CD4-positive, alpha-beta T cell (primary cell): ENCODE results near the gene PIP5KL1. TPM values are rescaled to one million over a fixed set of nuclear protein-coding genes. Genes with fewer than 3 reads are reported as not detected.
A peak's percentile ranks its signal among the peaks of the same experiment; 100 is the strongest.

ENCODE experiments used
- ATAC-seq: fragments of 200-7000 bp; cut with Tn5 transposase; one replicate; pipeline ENCODE4 v1.10.0; 2022; ENCODE audit warnings: mild to moderate bottlenecking; ENCODE audit not compliant: poor library complexity
- CTCF ChIA-PET: fragments of 350-600 bp; sonication (Branson Sonifier 250); formaldehyde crosslinking; loops from one replicate; lab custom pipeline; 2021; ENCODE audit warnings: antibody characterized with exemption, inconsistent platforms; lab: Charles Lee
- POLR2A ChIA-PET: fragments of 350-600 bp; sonication (Branson Sonifier 250); formaldehyde crosslinking; loops from one replicate; lab custom pipeline; 2021; ENCODE audit warnings: antibody characterized with exemption, inconsistent platforms; lab: Charles Lee
- DNase-seq, 14 experiments: peaks; one replicate each; pipeline ENCODE4 v3.0.0-alpha.2; 2013 to 2020; ENCODE audit warnings: mixed read lengths in 2 of 14
- H3K27ac ChIP-seq, 2 donors: one replicate each; pipeline versions ENCODE4 v1.5.1 to v1.7.0; 2013; ENCODE audit warnings: low read length in 2 of 2, low read depth in 1 of 2, mild to moderate bottlenecking in 1 of 2
- H3K27me3 ChIP-seq, 2 experiments: 1 replicate in 1 of 2; 2 replicates in 1 of 2; pipeline versions ENCODE4 v1.6.1 to v1.7.0; 2013; ENCODE audit warnings: low read length in 2 of 2, control low read depth in 1 of 2, mild to moderate bottlenecking in 1 of 2, moderate library complexity in 1 of 2; ENCODE audit not compliant: insufficient read depth in 2 of 2, control insufficient read depth in 1 of 2
- H3K36me3 ChIP-seq: one replicate; pipeline ENCODE4 v1.6.1; 2013; ENCODE audit warnings: low read length, control low read depth; ENCODE audit not compliant: insufficient read depth
- H3K4me1 ChIP-seq: one replicate; pipeline ENCODE4 v1.6.1; 2013; ENCODE audit warnings: low read length, control low read depth; ENCODE audit not compliant: insufficient read depth
- H3K4me3 ChIP-seq: one replicate; pipeline ENCODE4 v1.5.1; 2013; ENCODE audit warnings: mild to moderate bottlenecking, low read length, moderate library complexity
- H3K9me3 ChIP-seq, 2 experiments: 1 replicate in 1 of 2; 2 replicates in 1 of 2; pipeline versions ENCODE4 v1.6.1 to v1.7.0; 2013; ENCODE audit warnings: low read length in 2 of 2, mild to moderate bottlenecking in 2 of 2, control low read depth in 1 of 2, moderate library complexity in 1 of 2; ENCODE audit not compliant: control insufficient read depth in 1 of 2, insufficient read depth in 1 of 2
- H3K27ac Mint-ChIP-seq: one replicate; pipeline ENCODE4 v1.8.0; 2020; ENCODE audit warnings: mixed read lengths
- H3K27me3 Mint-ChIP-seq: one replicate; pipeline ENCODE4 v1.8.0; 2021; ENCODE audit warnings: mixed read lengths
- H3K36me3 Mint-ChIP-seq: one replicate; pipeline ENCODE4 v1.8.0; 2021; ENCODE audit warnings: low read depth, mixed read lengths
- H3K4me1 Mint-ChIP-seq: one replicate; pipeline ENCODE4 v1.8.0; 2021; ENCODE audit warnings: low read depth, mixed read lengths
- H3K4me3 Mint-ChIP-seq: one replicate; pipeline ENCODE4 v1.8.0; 2020; ENCODE audit warnings: mild to moderate bottlenecking, mixed read lengths
- H3K9me3 Mint-ChIP-seq: one replicate; pipeline ENCODE4 v1.8.0; 2020; ENCODE audit warnings: mixed read lengths
- CTCF ChIP-seq: fragments of 200-600 bp; IDR thresholded peaks from one replicate; pipeline ENCODE4 v1.8.0; 2022; ENCODE audit warnings: antibody characterized with exemption, mild to moderate bottlenecking
- intact Hi-C, 2 experiments: fragments of 100-400 bp; cut with DNase I in 1 of 2; cut with micrococcal nuclease in 1 of 2; formaldehyde crosslinking; loops; one replicate each; pipeline versions ENCODE4 v1.15.1 to v1.9.0; 2023 to 2025; cut with DNase I, micrococcal nuclease
- total RNA-seq, 174 experiments: library from RNA in 2 of 174; stranded (reverse) in 2 of 174; gene quantifications; one replicate each; pipeline ENCODE4 v1.2.3 and lab custom pipeline; 2021 to 2026

Gene PIP5KL1
- total RNA-seq, 2 experiments from 2014 or later: 2.9 to 3.3 TPM

GRCh38 chr9:127925959-127926905 lies 4.3 kb downstream of the PIP5KL1 start:
- Histone ChIP-seq H3K9me3 (no peaks in the 10 kb centered on the region), H3K27ac (no peak overlapping the region), H3K27me3 (peaks cover 0 to 11% of the 10 kb centered on the region in 2 experiments), H3K4me1 (peaks cover 57% of the 10 kb centered on the region), H3K36me3 (no peaks in the 10 kb centered on the region), H3K4me3 (peak overlapping the region; percentile 59)
- Mint-ChIP-seq H3K9me3 (no peaks in the 10 kb centered on the region), H3K36me3 (no peaks in the 10 kb centered on the region), H3K27ac (no peak overlapping the region), H3K4me1 (peaks cover 29% of the 10 kb centered on the region), H3K27me3 (peaks cover 4% of the 10 kb centered on the region), H3K4me3 (no peak overlapping the region)
- no peak for TF ChIP-seq CTCF
- POLR2A ChIA-PET: no interaction called here
- CTCF ChIA-PET: no interaction called here
- ATAC-seq (no peak), DNase-seq (no peak)
- intact Hi-C loops: no loop called here

- Mint-ChIP-seq H3K36me3 (no peaks in the 10 kb centered on the region), H3K4me1 (peaks cover 25% of the 10 kb centered on the region), H3K27me3 (peaks cover 4% of the 10 kb centered on the region), H3K9me3 (no peaks in the 10 kb centered on the region), H3K4me3 (peak overlapping the region; percentile 35), H3K27ac (no peak overlapping the region)
- Histone ChIP-seq H3K27ac (no peak overlapping the region), H3K36me3 (no peaks in the 10 kb centered on the region), H3K4me3 (no peak overlapping the region), H3K27me3 (peaks cover 0 to 11% of the 10 kb centered on the region in 2 experiments), H3K9me3 (no peaks in the 10 kb centered on the region), H3K4me1 (peaks cover 49% of the 10 kb centered on the region)
- ChIA-PET CTCF (no interaction called here), POLR2A (no interaction called here)
- DNase-seq (no peak), ATAC-seq (no peak)
- intact Hi-C loops: no loop called here
- TF ChIP-seq CTCF: no peak
These were observed 5.7 kb downstream of the PIP5KL1 start for GRCh38 chr9:127924736-127925444.

- no peak for DNase-seq
- Mint-ChIP-seq H3K4me3 (peak overlapping the region; percentile 43), H3K27me3 (peaks cover 4% of the 10 kb centered on the region), H3K27ac (no peak overlapping the region), H3K9me3 (no peaks in the 10 kb centered on the region), H3K36me3 (no peaks in the 10 kb centered on the region), H3K4me1 (peaks cover 22% of the 10 kb centered on the region)
- intact Hi-C loops: no loop called here
- no peak for ATAC-seq
- ChIA-PET CTCF (interaction anchor here (1.3 kb wide), 1 partner anchor 189 kb away, joined by 6 read pairs; the partner anchor contains the start of gene TOR2A), POLR2A (interaction anchor here (1.6 kb wide), 1 partner anchor 14 kb away, joined by 6 read pairs; the partner anchor contains the start of gene DPM2)
- H3K36me3 ChIP-seq: no peaks in the 10 kb centered on the region
- H3K27ac ChIP-seq: no peak overlapping the region
- no peak overlapping the region for H3K4me3 ChIP-seq
- H3K9me3 ChIP-seq: no peaks in the 10 kb centered on the region
- no peak for TF ChIP-seq CTCF
- H3K4me1 ChIP-seq: peaks cover 48% of the 10 kb centered on the region
- peaks cover 0 to 11% of the 10 kb centered on the region in 2 experiments for H3K27me3 ChIP-seq
These were observed 6.8 kb downstream of the PIP5KL1 start for GRCh38 chr9:127923771-127924170.
